ENCODE results near the gene POLR1G.

- TF ChIP-seq CTCF (IDR thresholded peaks at IDR 0.05; ENCODE audit: insufficient read depth, low read length, poor library complexity, severe bottlenecking) (no peak), EZH2phosphoT487 (conservative IDR thresholded peaks at IDR 0.05; ENCODE audit: low read length) (no peak)
These were observed 16.7 kb downstream of the POLR1G start for GRCh38 chr19:45423033-45423588.
